Small intestine (tissue), 7 donors: ENCODE results near the gene POLR1C. TPM values are rescaled to one million over a fixed set of nuclear protein-coding genes. Genes with fewer than 3 reads are reported as not detected.

Experiments
- DNase-seq, 2 donors: peaks; one replicate each; pipeline versions ENCODE4 v3.0.0 to v3.0.0-alpha.2; 2013
- FAIRE-seq: peaks from 2 replicates; lab custom pipeline; 2012; peaks lifted over from hg19 to GRCh38; lab: Jason Lieb, UNC
- H3K27ac ChIP-seq, 3 donors: one replicate each; pipeline ENCODE4 v1.5.1; 2013; ENCODE audit warnings: low read length in 2 of 3, mild to moderate bottlenecking in 2 of 3, control low read depth in 1 of 3, inconsistent platforms in 1 of 3, low read depth in 1 of 3, moderate library complexity in 1 of 3
- H3K27me3 ChIP-seq, 3 donors: one replicate each; pipeline ENCODE4 v1.6.1; 2013; ENCODE audit warnings: low read length in 3 of 3, inconsistent platforms in 1 of 3; ENCODE audit not compliant: control insufficient read depth in 3 of 3, insufficient read depth in 3 of 3
- H3K36me3 ChIP-seq, 3 donors: one replicate each; pipeline ENCODE4 v1.6.1; 2013; ENCODE audit warnings: low read length in 3 of 3, inconsistent platforms in 1 of 3, low read depth in 1 of 3, mild to moderate bottlenecking in 1 of 3, moderate library complexity in 1 of 3; ENCODE audit not compliant: control insufficient read depth in 3 of 3, insufficient read depth in 2 of 3
- H3K4me1 ChIP-seq, 3 donors: one replicate each; pipeline ENCODE4 v1.6.1; 2013; ENCODE audit warnings: low read length in 2 of 3, inconsistent platforms in 1 of 3, low read depth in 1 of 3, mild to moderate bottlenecking in 1 of 3, moderate library complexity in 1 of 3; ENCODE audit not compliant: control insufficient read depth in 3 of 3, insufficient read depth in 2 of 3
- H3K4me3 ChIP-seq, 3 donors: one replicate each; pipeline ENCODE4 v1.5.1; 2013; ENCODE audit warnings: low read length in 3 of 3, control low read depth in 1 of 3, inconsistent platforms in 1 of 3, low read depth in 1 of 3, mild to moderate bottlenecking in 1 of 3, moderate library complexity in 1 of 3
- H3K9me3 ChIP-seq, 2 donors: one replicate each; pipeline ENCODE4 v1.6.1; 2013; ENCODE audit warnings: low read depth in 1 of 2, low read length in 1 of 2; ENCODE audit not compliant: control insufficient read depth in 2 of 2, insufficient read depth in 1 of 2
- WGBS, 3 donors: extraction: QIAGEN DNeasy Blood & Tissue Kit; methylation state at CpG; one replicate each; pipeline ENCODE4 v1.1.7; 2013; 5-methylcytosine and 5-hydroxymethylcytosine counted together
- polyA plus RNA-seq, 4 donors: library from polyadenylated mRNA; stranded (reverse) in 3 of 4; unstranded in 1 of 4; fragments of 200-250 nt in 3 of 4; fragments of 120-200 nt in 1 of 4; gene quantifications; one replicate each; pipeline versions ENCODE4 v1.2.1 to v1.2.3, GENCODE V29; 2013
- donor health status: healthy with polysubstance abuse.
- donor health status: control.
- donor health status: control.
- donor health status: Bipolar disorder and iron deficiency.
- donor health status: healthy.

POLR1C gene
- polyA plus RNA-seq, 4 donors: 10.0 to 38.7 (median 23.7) TPM

- FAIRE-seq (no peak), DNase-seq (no peak)
- Histone ChIP-seq H3K4me3 (no peak overlapping the region), H3K4me1 (peaks cover 5 to 34% (median 21%) of the 10 kb centered on the region in 3 donors), H3K9me3 (no peaks in the 10 kb centered on the region), H3K36me3 (peaks cover 0 to 38% (median 2%) of the 10 kb centered on the region in 3 donors), H3K27ac (no peak overlapping the region), H3K27me3 (no peaks in the 10 kb centered on the region)
- 86 to 93% (median 92%) methylated on average over 12 of the region's 12 CpGs for WGBS, 3 donors
Measured at GRCh38 chr6:43489277-43490072, 27.4 kb upstream of the POLR1C start.

GRCh38 chr6:43490523-43490939 is 26.4 kb upstream of the POLR1C start:
- H3K36me3 ChIP-seq: peaks cover 0 to 48% (median 2%) of the 10 kb centered on the region in 3 donors
- peak; percentile 74 to 78 for DNase-seq
- no peak for FAIRE-seq
- WGBS, 3 donors: 33 to 56% (median 34%) methylated on average over 6 of the region's 6 CpGs
- peaks cover 13 to 44% (median 27%) of the 10 kb centered on the region in 3 donors for H3K4me1 ChIP-seq
- no peak overlapping the region for H3K4me3 ChIP-seq
- no peak overlapping the region for H3K27ac ChIP-seq
- H3K27me3 ChIP-seq: no peaks in the 10 kb centered on the region
- no peaks in the 10 kb centered on the region for H3K9me3 ChIP-seq

GRCh38 chr6:43491750-43492661 is 24.9 kb upstream of the POLR1C start:
- FAIRE-seq (no peak), DNase-seq (peak; percentile 59 to 84)
- Histone ChIP-seq H3K27me3 (no peaks in the 10 kb centered on the region), H3K27ac (peak overlapping the region in 2 of 3 donors; percentile 79 to 93), H3K4me1 (peaks cover 13 to 58% (median 27%) of the 10 kb centered on the region in 3 donors), H3K36me3 (peaks cover 0 to 57% (median 0%) of the 10 kb centered on the region in 3 donors), H3K4me3 (no peak overlapping the region), H3K9me3 (no peaks in the 10 kb centered on the region)
- WGBS, 3 donors: 14 to 43% (median 36%) methylated on average over 10 of the region's 10 CpGs

DNA sequence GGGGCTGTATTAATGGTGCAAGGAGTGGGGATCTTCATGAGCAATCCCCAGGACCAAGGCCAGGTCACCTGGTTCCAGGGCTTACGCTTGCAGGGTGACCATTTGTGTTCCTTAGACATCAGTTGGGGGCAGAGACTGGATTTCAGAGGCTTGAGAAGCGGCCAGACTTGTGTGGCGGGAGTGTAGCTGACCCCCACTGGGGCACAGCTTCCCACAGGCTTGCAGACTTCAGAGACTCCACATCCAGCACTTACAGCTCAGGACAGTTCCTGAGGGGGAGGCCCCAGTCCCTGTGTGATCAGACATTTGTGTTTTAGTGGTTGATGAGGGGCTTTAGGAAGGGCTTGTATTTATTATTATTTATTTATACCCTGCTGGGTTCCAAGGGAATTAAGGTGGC is 24.2 kb upstream of the POLR1C start:
- Histone ChIP-seq H3K4me3 (no peak overlapping the region), H3K4me1 (peaks cover 13 to 58% (median 27%) of the 10 kb centered on the region in 3 donors), H3K36me3 (peaks cover 0 to 63% (median 0%) of the 10 kb centered on the region in 3 donors), H3K9me3 (no peaks in the 10 kb centered on the region), H3K27ac (peak overlapping the region in 2 of 3 donors; percentile 79 to 93), H3K27me3 (no peaks in the 10 kb centered on the region)
- no peak for FAIRE-seq
- no peak for DNase-seq
- WGBS, 3 donors: 57 to 71% (median 66%) methylated on average over 3 of the region's 3 CpGs

GRCh38 chr6:43493230-43493629 is 23.7 kb upstream of the POLR1C start:
- no peak for FAIRE-seq
- 36 to 68% (median 51%) methylated on average over 2 of the region's 2 CpGs for WGBS, 3 donors
- Histone ChIP-seq H3K4me1 (peaks cover 13 to 57% (median 27%) of the 10 kb centered on the region in 3 donors), H3K36me3 (peaks cover 0 to 69% (median 0%) of the 10 kb centered on the region in 3 donors), H3K27me3 (no peaks in the 10 kb centered on the region), H3K27ac (peak overlapping the region in 2 of 3 donors; percentile 79 to 93), H3K9me3 (no peaks in the 10 kb centered on the region), H3K4me3 (no peak overlapping the region)
- no peak for DNase-seq

GRCh38 chr6:43493833-43494232 is 23.1 kb upstream of the POLR1C start:
- peaks cover 0 to 71% (median 0%) of the 10 kb centered on the region in 3 donors for H3K36me3 ChIP-seq
- no peaks in the 10 kb centered on the region for H3K27me3 ChIP-seq
- H3K9me3 ChIP-seq: no peaks in the 10 kb centered on the region
- H3K4me3 ChIP-seq: no peak overlapping the region
- 25 to 73% (median 50%) methylated on average over 7 of the region's 7 CpGs for whole genome bisulfite sequencing, 3 donors
- DNase-seq (peak; percentile 90 to 96), FAIRE-seq (no peak)
- H3K27ac ChIP-seq: peak overlapping the region; percentile 61 to 93 (median 79)
- H3K4me1 ChIP-seq: peaks cover 13 to 53% (median 27%) of the 10 kb centered on the region in 3 donors

DNA sequence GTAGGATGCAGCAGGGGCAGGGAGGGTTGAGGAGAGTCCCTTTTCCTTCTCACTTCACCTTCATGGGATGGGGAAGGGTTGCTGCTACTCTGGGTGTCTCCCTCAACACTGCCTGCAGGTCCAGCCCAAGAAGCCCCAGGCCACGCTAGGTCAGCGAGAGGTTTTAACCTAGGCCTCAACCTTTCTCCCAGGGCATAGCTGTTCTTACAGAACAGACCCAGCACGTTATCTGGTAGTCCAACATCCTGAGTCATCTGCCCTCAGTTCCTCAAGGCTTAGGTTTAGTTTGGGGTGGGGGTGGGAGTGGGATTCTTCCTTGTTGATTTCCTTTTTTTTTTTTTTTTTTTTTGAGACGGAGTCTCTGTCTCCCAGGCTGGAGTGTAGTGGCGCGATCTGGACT is 22.6 kb upstream of the POLR1C start:
- peak overlapping the region; percentile 61 to 93 (median 70) for H3K27ac ChIP-seq
- 73 to 93% (median 82%) methylated on average over 6 of the region's 6 CpGs for WGBS, 3 donors
- FAIRE-seq: no peak

GRCh38 chr6:43494766-43495165 is 22.1 kb upstream of the POLR1C start:
- 91 to 94% (median 93%) methylated on average over 4 of the region's 4 CpGs for WGBS, 3 donors
- peak overlapping the region in 1 of 3 donors; percentile 93 for H3K27ac ChIP-seq
- FAIRE-seq (no peak), DNase-seq (no peak)
- H3K36me3 ChIP-seq: peaks cover 0 to 71% (median 4%) of the 10 kb centered on the region in 3 donors
- H3K4me3 ChIP-seq: no peak overlapping the region
- no peaks in the 10 kb centered on the region for H3K9me3 ChIP-seq
- peaks cover 13 to 53% (median 27%) of the 10 kb centered on the region in 3 donors for H3K4me1 ChIP-seq
- no peaks in the 10 kb centered on the region for H3K27me3 ChIP-seq

More for the DNA sequence above, 22.6 kb upstream of the POLR1C start:
- no peaks in the 10 kb centered on the region for H3K9me3 ChIP-seq
- H3K4me3 ChIP-seq: no peak overlapping the region
- H3K27me3 ChIP-seq: no peaks in the 10 kb centered on the region
- no peak for DNase-seq
- peaks cover 0 to 71% (median 3%) of the 10 kb centered on the region in 3 donors for H3K36me3 ChIP-seq
- H3K4me1 ChIP-seq: peaks cover 13 to 53% (median 27%) of the 10 kb centered on the region in 3 donors
